BLaER1 treated with 17β-estradiol and CSF1 and Interleukin-3, amounts not matched to agents 10 nM and 100 nM (cell line): ENCODE data around the gene ADRM1.
A peak's percentile ranks its signal among the peaks of the same experiment; 100 is the strongest.

Source experiments
- H3K27ac ChIP-seq, 11 experiments: shearing (Covaris generic); formaldehyde crosslinking; 2 replicates each; pipeline ENCODE4 v1.8.1; 2022
- H3K27me3 ChIP-seq, 11 experiments: shearing (Covaris generic); formaldehyde crosslinking; 2 replicates each; pipeline ENCODE4 v1.8.1; 2022
- H3K36me3 ChIP-seq, 11 experiments: shearing (Covaris generic); formaldehyde crosslinking; 2 replicates each; pipeline ENCODE4 v1.8.1; 2022
- H3K4me1 ChIP-seq, 10 experiments: shearing (Covaris generic); formaldehyde crosslinking; 2 replicates each; pipeline ENCODE4 v1.8.1; 2022
- H3K4me2 ChIP-seq, 11 experiments: shearing (Covaris generic); formaldehyde crosslinking; 2 replicates each; pipeline ENCODE4 v1.8.1; 2022
- H3K4me3 ChIP-seq, 10 experiments: shearing (Covaris generic); formaldehyde crosslinking; 2 replicates each; pipeline ENCODE4 v1.8.1; 2022
- H3K9ac ChIP-seq, 11 experiments: shearing (Covaris generic); formaldehyde crosslinking; 2 replicates each; pipeline ENCODE4 v1.8.1; 2022
- H3K9me3 ChIP-seq, 11 experiments: shearing (Covaris generic); formaldehyde crosslinking; replicated peaks in 1 of 11; 2 replicates each; pipeline ENCODE4 v1.8.1; 2022
- H4K20me1 ChIP-seq, 11 experiments: shearing (Covaris generic); formaldehyde crosslinking; 2 replicates each; pipeline ENCODE4 v1.8.1; 2022
- Cebpa-rat ChIP-seq, 11 experiments: shearing (Covaris generic); IDR thresholded peaks; 2 replicates each; pipeline ENCODE4 v1.8.1; 2022

Gene ADRM1

GRCh38 chr20:62330576-62331317 lies 27.9 kb downstream of the ADRM1 start:
- no peak for TF ChIP-seq Cebpa-rat (IDR thresholded peaks at IDR 0.05)
- no peaks in the 10 kb centered on the region for H3K27me3 ChIP-seq
- H3K36me3 ChIP-seq = peaks cover 0 to 68% (median 21%) of the 10 kb centered on the region in 11 experiments; a peak in 13 of 22 replicates
- no peak overlapping the region for H3K27ac ChIP-seq
- H3K4me1 ChIP-seq = peaks cover 0 to 18% (median 10%) of the 10 kb centered on the region in 10 experiments; a peak in 15 of 20 replicates
- H3K4me2 ChIP-seq = no peak overlapping the region
- no peak overlapping the region for H3K9ac ChIP-seq
- H3K9me3 ChIP-seq = no peaks in the 10 kb centered on the region
- H3K4me3 ChIP-seq = no peak overlapping the region
- H4K20me1 ChIP-seq = peaks cover 0 to 60% (median 0%) of the 10 kb centered on the region in 11 experiments; a peak in 5 of 22 replicates

- no peak for TF ChIP-seq Cebpa-rat (IDR thresholded peaks at IDR 0.05)
- peaks cover 2 to 24% (median 16%) of the 10 kb centered on the region in 10 experiments; a peak in 19 of 20 replicates for H3K4me1 ChIP-seq
- peaks cover 0 to 3% (median 0%) of the 10 kb centered on the region in 11 experiments; a peak in 3 of 22 replicates for H3K27me3 ChIP-seq
- H3K27ac ChIP-seq = no peak overlapping the region
- no peaks in the 10 kb centered on the region for H3K9me3 ChIP-seq
- peaks cover 0 to 63% (median 0%) of the 10 kb centered on the region in 11 experiments; a peak in 6 of 22 replicates for H4K20me1 ChIP-seq
- no peak overlapping the region for H3K4me3 ChIP-seq
- H3K4me2 ChIP-seq = no peak overlapping the region
- peaks cover 0 to 66% (median 21%) of the 10 kb centered on the region in 11 experiments; a peak in 12 of 22 replicates for H3K36me3 ChIP-seq
- no peak overlapping the region for H3K9ac ChIP-seq
These were observed 28.6 kb downstream of the ADRM1 start for GRCh38 chr20:62331347-62331746.

- H3K27me3 ChIP-seq = peaks cover 0 to 14% (median 0%) of the 10 kb centered on the region in 11 experiments; a peak in 7 of 22 replicates
- no peak overlapping the region for H3K4me3 ChIP-seq
- H3K9ac ChIP-seq = no peak overlapping the region
- H3K4me2 ChIP-seq = no peak overlapping the region
- peaks cover 0 to 68% (median 2%) of the 10 kb centered on the region in 11 experiments; a peak in 10 of 22 replicates for H4K20me1 ChIP-seq
- H3K27ac ChIP-seq = no peak overlapping the region
- H3K4me1 ChIP-seq = peaks cover 13 to 35% (median 26%) of the 10 kb centered on the region in 10 experiments
- no peaks in the 10 kb centered on the region for H3K9me3 ChIP-seq
- peaks cover 0 to 56% (median 16%) of the 10 kb centered on the region in 11 experiments; a peak in 11 of 22 replicates for H3K36me3 ChIP-seq
- TF ChIP-seq Cebpa-rat (IDR thresholded peaks at IDR 0.05) = no peak
These were observed 29.6 kb downstream of the ADRM1 start for GRCh38 chr20:62332421-62332820.

- Histone ChIP-seq H3K4me3 (no peak overlapping the region), H3K4me1 (peaks cover 21 to 41% (median 34%) of the 10 kb centered on the region in 10 experiments), H3K9ac (no peak overlapping the region), H3K9me3 (no peaks in the 10 kb centered on the region), H3K27ac (no peak overlapping the region), H4K20me1 (peaks cover 0 to 68% (median 7%) of the 10 kb centered on the region in 11 experiments; a peak in 10 of 22 replicates), H3K4me2 (no peak overlapping the region), H3K27me3 (peaks cover 0 to 22% (median 0%) of the 10 kb centered on the region in 11 experiments; a peak in 7 of 22 replicates), H3K36me3 (peaks cover 0 to 48% (median 16%) of the 10 kb centered on the region in 11 experiments; a peak in 11 of 22 replicates)
- TF ChIP-seq Cebpa-rat (IDR thresholded peaks at IDR 0.05) = no peak
These were observed 30.4 kb downstream of the ADRM1 start for GRCh38 chr20:62332989-62333819.

GRCh38 chr20:62333820-62334595 lies 31.2 kb downstream of the ADRM1 start:
- H3K27ac ChIP-seq = no peak overlapping the region
- peaks cover 0 to 65% (median 7%) of the 10 kb centered on the region in 11 experiments; a peak in 10 of 22 replicates for H4K20me1 ChIP-seq
- H3K4me3 ChIP-seq = no peak overlapping the region
- H3K4me2 ChIP-seq = 0 out of 22 replicates have a peak overlapping the region, but pooled peaks of 1 of the 11 experiments have one; percentile 40
- H3K9me3 ChIP-seq = no peaks in the 10 kb centered on the region
- H3K36me3 ChIP-seq = peaks cover 0 to 40% (median 16%) of the 10 kb centered on the region in 11 experiments; a peak in 11 of 22 replicates
- no peak for TF ChIP-seq Cebpa-rat (IDR thresholded peaks at IDR 0.05)
- H3K9ac ChIP-seq = no peak overlapping the region
- H3K27me3 ChIP-seq = peaks cover 0 to 22% (median 0%) of the 10 kb centered on the region in 11 experiments; a peak in 7 of 22 replicates
- peaks cover 29 to 47% (median 42%) of the 10 kb centered on the region in 10 experiments for H3K4me1 ChIP-seq

GRCh38 chr20:62334881-62335280 lies 32.1 kb downstream of the ADRM1 start:
- Histone ChIP-seq H3K9me3 (no peaks in the 10 kb centered on the region), H3K27ac (no peak overlapping the region), H3K4me2 (peak overlapping the region in 6 of 11 experiments; percentile 3 to 99 (median 66); a peak in 7 of 22 replicates), H3K9ac (peak overlapping the region in 1 of 11 experiments; percentile 33; a peak in 1 of 22 replicates), H3K27me3 (peaks cover 0 to 22% (median 0%) of the 10 kb centered on the region in 11 experiments; a peak in 7 of 22 replicates), H3K36me3 (peaks cover 0 to 32% (median 11%) of the 10 kb centered on the region in 11 experiments; a peak in 11 of 22 replicates), H3K4me3 (no peak overlapping the region), H4K20me1 (peaks cover 0 to 57% (median 7%) of the 10 kb centered on the region in 11 experiments; a peak in 9 of 22 replicates), H3K4me1 (peaks cover 34 to 54% (median 51%) of the 10 kb centered on the region in 10 experiments)
- no peak for TF ChIP-seq Cebpa-rat (IDR thresholded peaks at IDR 0.05)

- H3K36me3 ChIP-seq = peaks cover 0 to 27% (median 6%) of the 10 kb centered on the region in 11 experiments; a peak in 11 of 22 replicates
- no peak overlapping the region; a peak in 1 of 22 replicates for H3K27ac ChIP-seq
- H3K4me1 ChIP-seq = peaks cover 40 to 60% (median 57%) of the 10 kb centered on the region in 10 experiments
- H4K20me1 ChIP-seq = peaks cover 0 to 56% (median 7%) of the 10 kb centered on the region in 11 experiments; a peak in 9 of 22 replicates
- H3K9ac ChIP-seq = no peak overlapping the region
- no peaks in the 10 kb centered on the region for H3K9me3 ChIP-seq
- H3K27me3 ChIP-seq = peaks cover 0 to 22% (median 0%) of the 10 kb centered on the region in 11 experiments; a peak in 7 of 22 replicates
- H3K4me2 ChIP-seq = peak overlapping the region in 9 of 11 experiments; percentile 84 to 99 (median 93); a peak in 17 of 22 replicates
- TF ChIP-seq Cebpa-rat (IDR thresholded peaks at IDR 0.05) = no peak
- H3K4me3 ChIP-seq = no peak overlapping the region
These were observed 32.7 kb downstream of the ADRM1 start for GRCh38 chr20:62335532-62335931.
